Effector CD4-positive, alpha-beta T cell (primary cell): ENCODE data around the gene OR51B2. TPM values are rescaled to one million over a fixed set of nuclear protein-coding genes. Genes with fewer than 3 reads are reported as not detected.
"Not testable (repeated sequence)": the region's sequence is repeated elsewhere in the genome, so short reads cannot be mapped to it uniquely, and the experiment has no call there.

Experiments
- DNase-seq: peaks from one replicate; pipeline ENCODE4 v3.0.0-alpha.2; 2020
- total RNA-seq: gene quantifications from one replicate; lab custom pipeline; 2026; lab: John Stamatoyannopoulos, UW

The OR51B2 gene
- not detected for total RNA-seq

GRCh38 chr11:5324197-5324596 lies at the start of gene OR51B2:
TSS of gene OR51B2 (minus strand) at chr11:5324297. CDS start at chr11:5324297, 0 bp downstream.
- DNase-seq: no peak

GRCh38 chr11:5369789-5370188 lies 45.7 kb upstream of the OR51B2 start:
- no peak for DNase-seq

GRCh38 chr11:5368502-5369043 lies 44.5 kb upstream of the OR51B2 start:
- no peak for DNase-seq

GRCh38 chr11:5367448-5368074 lies 43.5 kb upstream of the OR51B2 start:
- no peak for DNase-seq

- no peak for DNase-seq
Observed at GRCh38 chr11:5366856-5367255, 42.8 kb upstream of the OR51B2 start.

- not testable (repeated sequence) for DNase-seq
Observed at GRCh38 chr11:5366365-5366764, 42.3 kb upstream of the OR51B2 start.

GRCh38 chr11:5364214-5364613 lies 40.1 kb upstream of the OR51B2 start:
- DNase-seq: no peak

GRCh38 chr11:5363679-5364078 lies 39.6 kb upstream of the OR51B2 start:
- DNase-seq: no peak

GRCh38 chr11:5362017-5362625 lies 38.0 kb upstream of the OR51B2 start:
- no peak for DNase-seq

GRCh38 chr11:5356031-5356430 lies 31.9 kb upstream of the OR51B2 start:
- DNase-seq: not testable (repeated sequence)

GRCh38 chr11:5351208-5351607 lies 27.1 kb upstream of the OR51B2 start, which contains the start of gene OR51B6:
TSS of gene OR51B6 (plus strand) at chr11:5351508. CDS start at chr11:5351508, 0 bp downstream.
- DNase-seq: no peak

GRCh38 chr11:5349550-5349949 lies 25.5 kb upstream of the OR51B2 start:
- DNase-seq: no peak

GRCh38 chr11:5348551-5349194 lies 24.6 kb upstream of the OR51B2 start:
- no peak for DNase-seq

- DNase-seq: no peak
Observed at GRCh38 chr11:5345831-5346230, 21.7 kb upstream of the OR51B2 start.

GRCh38 chr11:5343474-5344335 lies 19.6 kb upstream of the OR51B2 start, which contains the start of gene OR51B5:
TSS of gene OR51B5 (minus strand) at chr11:5343524. CDS start at chr11:5343524, 0 bp downstream.
- no peak for DNase-seq

- DNase-seq: no peak
Observed at GRCh38 chr11:5339771-5340322, 15.8 kb upstream of the OR51B2 start.

GRCh38 chr11:5337253-5337652 lies 13.2 kb upstream of the OR51B2 start:
- DNase-seq: not testable (repeated sequence)

- no peak for DNase-seq
Observed at GRCh38 chr11:5336331-5336730, 12.2 kb upstream of the OR51B2 start.

- no peak for DNase-seq
Observed at GRCh38 chr11:5335170-5335569, 11.1 kb upstream of the OR51B2 start.

GRCh38 chr11:5317292-5317691 lies 6.8 kb downstream of the OR51B2 start:
- no peak for DNase-seq

- not testable (repeated sequence) for DNase-seq
Observed at GRCh38 chr11:5313326-5314023, 10.6 kb downstream of the OR51B2 start.

- DNase-seq: no peak
Observed at GRCh38 chr11:5310423-5310822, 13.7 kb downstream of the OR51B2 start.
